ENCODE results near the gene GTSE1. TPM values are rescaled to one million over a fixed set of nuclear protein-coding genes. Genes with fewer than 3 reads are reported as not detected.

Gene GTSE1
- total RNA-seq, 1 donor from 2014 or later: 16.7 TPM

GRCh38 chr22:46278656-46279645 is 17.7 kb upstream of the GTSE1 start:
- Mint-ChIP-seq H3K36me3 (peaks cover 39% of the 10 kb centered on the region), H3K9me3 (peaks cover 5% of the 10 kb centered on the region), H3K27ac (no peak overlapping the region), H3K27me3 (ENCODE audit: low read depth) (no peaks in the 10 kb centered on the region), H3K4me3 (no peak overlapping the region), H3K4me1 (no peaks in the 10 kb centered on the region)
- DNase-seq (ENCODE audit: low spot score in 2 of 2, unreplicated experiment in 2 of 2): no peak
- no peak for TF ChIP-seq CTCF (IDR thresholded peaks at IDR 0.05; ENCODE audit: unreplicated experiment)

- Mint-ChIP-seq H3K9me3 (peaks cover 3% of the 10 kb centered on the region), H3K4me1 (no peaks in the 10 kb centered on the region), H3K27me3 (ENCODE audit: low read depth) (no peaks in the 10 kb centered on the region), H3K4me3 (no peak overlapping the region), H3K27ac (no peak overlapping the region), H3K36me3 (peaks cover 42% of the 10 kb centered on the region)
- TF ChIP-seq CTCF (IDR thresholded peaks at IDR 0.05; ENCODE audit: unreplicated experiment): no peak
- no peak for DNase-seq (ENCODE audit: low spot score in 2 of 2, unreplicated experiment in 2 of 2)
Measured at GRCh38 chr22:46280063-46280817, 16.4 kb upstream of the GTSE1 start.

- no peak for DNase-seq (ENCODE audit: low spot score in 2 of 2, unreplicated experiment in 2 of 2)
- H3K27ac Mint-ChIP-seq: no peak overlapping the region
- no peaks in the 10 kb centered on the region for H3K27me3 Mint-ChIP-seq (ENCODE audit: low read depth)
- H3K9me3 Mint-ChIP-seq: no peaks in the 10 kb centered on the region
- H3K36me3 Mint-ChIP-seq: peaks cover 40% of the 10 kb centered on the region
- no peak for TF ChIP-seq CTCF (IDR thresholded peaks at IDR 0.05; ENCODE audit: unreplicated experiment)
- H3K4me1 Mint-ChIP-seq: no peaks in the 10 kb centered on the region
- H3K4me3 Mint-ChIP-seq: no peak overlapping the region
Measured at GRCh38 chr22:46280999-46281623, 15.6 kb upstream of the GTSE1 start.

GRCh38 chr22:46281866-46282678 is 14.6 kb upstream of the GTSE1 start:
- Mint-ChIP-seq H3K36me3 (peaks cover 38% of the 10 kb centered on the region), H3K4me1 (no peaks in the 10 kb centered on the region), H3K4me3 (no peak overlapping the region), H3K27me3 (ENCODE audit: low read depth) (no peaks in the 10 kb centered on the region), H3K27ac (no peak overlapping the region), H3K9me3 (no peaks in the 10 kb centered on the region)
- TF ChIP-seq CTCF (IDR thresholded peaks at IDR 0.05; ENCODE audit: unreplicated experiment): no peak
- DNase-seq (ENCODE audit: low spot score in 2 of 2, unreplicated experiment in 2 of 2): no peak

GRCh38 chr22:46286006-46286405 is 10.7 kb upstream of the GTSE1 start:
- Mint-ChIP-seq H3K36me3 (peaks cover 31% of the 10 kb centered on the region), H3K27ac (no peak overlapping the region), H3K27me3 (ENCODE audit: low read depth) (no peaks in the 10 kb centered on the region), H3K4me3 (no peak overlapping the region), H3K9me3 (no peaks in the 10 kb centered on the region), H3K4me1 (no peaks in the 10 kb centered on the region)
- no peak for DNase-seq (ENCODE audit: low spot score in 2 of 2, unreplicated experiment in 2 of 2)
- TF ChIP-seq CTCF (IDR thresholded peaks at IDR 0.05; ENCODE audit: unreplicated experiment): no peak

Measured in mesothelial cell of epicardium (in vitro differentiated cells).